ENCODE measurements around the gene ZG16. TPM values are rescaled to one million over a fixed set of nuclear protein-coding genes. Genes with fewer than 3 reads are reported as not detected.
A peak's percentile ranks its signal among the peaks of the same experiment; 100 is the strongest.

Gene ZG16
- total and polyA plus RNA-seq, 2 of the 8 experiments (the other 6 are each of a cell fraction or from before 2014, with no cell fraction given) = not detected

DNA sequence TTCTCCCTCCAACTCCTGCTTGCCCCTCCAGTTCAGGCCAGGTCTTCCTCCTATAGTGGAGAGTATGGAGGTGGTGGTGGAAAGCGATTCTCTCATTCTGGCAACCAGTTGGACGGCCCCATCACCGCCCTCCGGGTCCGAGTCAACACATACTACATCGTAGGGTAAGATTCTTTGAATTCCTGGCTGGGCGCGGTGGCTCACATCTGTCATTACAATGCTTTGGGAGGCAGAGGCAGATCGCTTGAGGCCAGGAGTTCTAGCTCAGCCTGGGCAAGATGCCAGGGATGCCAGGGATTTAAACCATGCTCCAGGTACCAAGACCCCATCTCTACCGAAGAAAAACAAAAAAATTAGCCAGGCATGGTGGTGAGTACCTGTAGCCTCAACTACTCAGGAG, 1.4 kb downstream of the ZG16 start:
- no peak for TF ChIP-seq TAF1 (IDR thresholded peaks at IDR 0.05; ENCODE audit: low read depth, low read length)
- TF ChIP-seq KDM5A (IDR thresholded peaks at IDR 0.05; ENCODE audit: low read length) = no peak
- TF ChIP-seq, protein P1, sequence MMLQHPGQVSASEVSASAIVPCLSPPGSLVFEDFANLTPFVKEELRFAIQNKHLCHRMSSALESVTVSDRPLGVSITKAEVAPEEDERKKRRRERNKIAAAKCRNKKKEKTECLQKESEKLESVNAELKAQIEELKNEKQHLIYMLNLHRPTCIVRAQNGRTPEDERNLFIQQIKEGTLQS (IDR thresholded peaks at IDR 0.05; ENCODE audit: insufficient read depth, low read depth, low read length) = no peak
- TF ChIP-seq FOSL1 (IDR thresholded peaks at IDR 0.05; ENCODE audit: insufficient read depth, low read depth, low read length) = no peak
- TF ChIP-seq CTBP2 (IDR thresholded peaks at IDR 0.05; ENCODE audit: borderline replicate concordance, insufficient read depth, insufficient read length, low read length) = no peak
- no peak for TF ChIP-seq GABPA (IDR thresholded peaks at IDR 0.05; ENCODE audit: borderline replicate concordance, insufficient read depth, low read length)
- TF ChIP-seq SP4 (IDR thresholded peaks at IDR 0.05; ENCODE audit: low read length) = no peak
- TF ChIP-seq GTF2F1 (IDR thresholded peaks at IDR 0.05; ENCODE audit: borderline replicate concordance, low read depth, low read length) = no peak
- peak; percentile 82 for TF ChIP-seq TEAD4 (IDR thresholded peaks at IDR 0.05; ENCODE audit: low read depth, low read length)
- no peak overlapping the region for H3K4ac ChIP-seq (replicated peaks; ENCODE audit: insufficient read length, low read depth, low read length)
- H3K27me3 ChIP-seq (replicated peaks in 1 of 4; ENCODE audit: control insufficient read depth in 3 of 4, extremely low read depth in 1 of 4, insufficient read depth in 3 of 4, low read length in 3 of 4) = peaks cover 0 to 2% (median 0%) of the 10 kb centered on the region in 4 experiments; a peak in 2 of 7 replicates
- no peaks in the 10 kb centered on the region for H3K4me1 ChIP-seq (replicated peaks in 1 of 4; ENCODE audit: control insufficient read depth in 3 of 4, insufficient read depth in 4 of 4, low read length in 3 of 4)
- no peaks in the 10 kb centered on the region for H4K20me1 ChIP-seq (replicated peaks in 1 of 2; ENCODE audit: control insufficient read depth in 1 of 2, insufficient read depth in 2 of 2, low read length in 2 of 2)
- no peaks in the 10 kb centered on the region for H3K23me2 ChIP-seq (ENCODE audit: low read depth, low read length)
- H3K79me2 ChIP-seq (ENCODE audit: control insufficient read depth in 1 of 2, insufficient read depth in 2 of 2, low read length in 2 of 2) = no peaks in the 10 kb centered on the region
- FAIRE-seq = no peak
- no peak overlapping the region for H3K27ac ChIP-seq (ENCODE audit: low read depth, low read length)
- no peak overlapping the region for H3K4me3 ChIP-seq (ENCODE audit: extremely low read depth in 1 of 4, insufficient read depth in 2 of 4, low read depth in 3 of 4, low read length in 4 of 4)
- no peak overlapping the region for H3K9ac ChIP-seq (replicated peaks in 1 of 4; ENCODE audit: extremely low read depth in 1 of 4, low read depth in 3 of 4, low read length in 3 of 4)
- H2BK20ac ChIP-seq (ENCODE audit: low read length) = peak overlapping the region; percentile 72; the same call in 1 of the 2 replicates
- H3K36me3 ChIP-seq (ENCODE audit: control insufficient read depth in 2 of 4, insufficient read depth in 4 of 4, low read length in 3 of 4) = no peaks in the 10 kb centered on the region
- H3K79me1 ChIP-seq (ENCODE audit: low read depth, low read length) = no peaks in the 10 kb centered on the region
- CTCF ChIA-PET (ENCODE audit: partially characterized antibody) = interaction anchor here (1.6 kb wide), 1 partner anchor 21 kb away, joined by 6 read pairs; no protein-coding TSS in a partner anchor
- no peak overlapping the region for H4K5ac ChIP-seq (ENCODE audit: insufficient read length, low read depth, low read length)
- 0 out of 2 replicates have a peak overlapping the region, but pooled peaks have one; percentile 28 for H2AK5ac ChIP-seq (ENCODE audit: low read depth, low read length)
- H2BK15ac ChIP-seq (ENCODE audit: low read length) = no peak overlapping the region
- H4K91ac ChIP-seq (replicated peaks; ENCODE audit: insufficient read length, low read length) = no peak overlapping the region
- no peak overlapping the region for H4K8ac ChIP-seq (ENCODE audit: extremely low read depth, insufficient read depth, low read length)
- no peak overlapping the region for H3K18ac ChIP-seq (ENCODE audit: extremely low read depth, low read length)
- no peak for DNase-seq (ENCODE audit: low read depth in 1 of 2, low spot score in 2 of 2)
- no peak overlapping the region for H3K4me2 ChIP-seq (ENCODE audit: insufficient read depth in 1 of 2, low read depth in 2 of 2, low read length in 2 of 2)
- no peak overlapping the region for H3K14ac ChIP-seq (ENCODE audit: insufficient read length)
- H3K23ac ChIP-seq (ENCODE audit: insufficient read length) = no peak overlapping the region
- POLR2A ChIA-PET (ENCODE audit: partially characterized antibody) = interaction anchor here (0.9 to 3.2 kb wide), 7 partner anchors 8 to 38 kb away, joined by 3 to 16 read pairs (median 4); partner anchors contain the start of gene KIF22
- H3K9me3 ChIP-seq (ENCODE audit: insufficient read depth in 2 of 2, low read depth in 1 of 2, low read length in 1 of 2) = no peaks in the 10 kb centered on the region
- no peak overlapping the region for H2AFZ ChIP-seq (ENCODE audit: low read length)
- H2BK120ac ChIP-seq (replicated peaks; ENCODE audit: low read depth, low read length) = no peak overlapping the region
- no peak overlapping the region for H2BK5ac ChIP-seq (ENCODE audit: low read depth, low read length)
- no peak overlapping the region for H3K56ac ChIP-seq (replicated peaks; ENCODE audit: insufficient read length, low read depth, low read length)
- 0 out of 2 replicates have a peak overlapping the region, but pooled peaks have one; percentile 39 for H2BK12ac ChIP-seq (ENCODE audit: low read depth, low read length)
- whole genome bisulfite sequencing, 2 experiments (ENCODE audit: extremely low coverage in 1 of 2, insufficient coverage in 1 of 2, insufficient read length in 1 of 2, insufficient replicate concordance in 2 of 2, low coverage in 1 of 2, low lambda C conversion rate in 2 of 2, missing lambda C conversion rate in 1 of 2) = 91% methylated on average over 10 of the region's 10 CpGs; no CpG with 5 or more reads in 1 of the 2 experiments
